GM21528 (cell line): ENCODE results near the gene KY.

ENCODE experiments used
- ATAC-seq: cut with Tn5 transposase; IDR thresholded peaks from one replicate; pipeline ENCODE4 v1.9.1; 2021; ENCODE audit warnings: mild to moderate bottlenecking, moderate library complexity; ENCODE audit not compliant: unreplicated experiment, low FRiP score

Gene KY

DNA sequence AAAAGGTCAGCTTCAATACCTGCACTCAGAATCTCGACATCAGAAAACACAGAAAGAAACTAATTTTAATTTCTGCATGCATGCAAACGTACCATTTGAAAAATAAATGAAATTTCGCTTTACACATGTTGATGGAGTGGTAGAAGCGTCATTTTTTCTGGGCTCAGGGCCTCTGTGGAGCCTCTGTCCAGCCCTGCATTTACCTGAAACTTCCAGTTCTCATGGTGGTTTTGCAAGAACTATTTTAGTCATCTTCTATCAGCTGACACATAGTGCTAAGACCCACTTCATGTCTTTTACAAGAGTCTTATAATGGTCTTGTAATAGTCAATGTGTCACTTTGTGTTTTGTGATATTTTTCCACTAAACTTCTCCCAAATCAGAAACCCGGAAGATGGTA lies 5.3 kb downstream of the KY start:
- ATAC-seq, result no peak

GRCh38 chr3:134644731-134645514 lies 5.9 kb downstream of the KY start:
- no peak for ATAC-seq

- no peak for ATAC-seq
Measured at GRCh38 chr3:134643150-134643675, 7.6 kb downstream of the KY start.

- no peak for ATAC-seq
Measured at GRCh38 chr3:134642445-134643149, 8.2 kb downstream of the KY start.

DNA sequence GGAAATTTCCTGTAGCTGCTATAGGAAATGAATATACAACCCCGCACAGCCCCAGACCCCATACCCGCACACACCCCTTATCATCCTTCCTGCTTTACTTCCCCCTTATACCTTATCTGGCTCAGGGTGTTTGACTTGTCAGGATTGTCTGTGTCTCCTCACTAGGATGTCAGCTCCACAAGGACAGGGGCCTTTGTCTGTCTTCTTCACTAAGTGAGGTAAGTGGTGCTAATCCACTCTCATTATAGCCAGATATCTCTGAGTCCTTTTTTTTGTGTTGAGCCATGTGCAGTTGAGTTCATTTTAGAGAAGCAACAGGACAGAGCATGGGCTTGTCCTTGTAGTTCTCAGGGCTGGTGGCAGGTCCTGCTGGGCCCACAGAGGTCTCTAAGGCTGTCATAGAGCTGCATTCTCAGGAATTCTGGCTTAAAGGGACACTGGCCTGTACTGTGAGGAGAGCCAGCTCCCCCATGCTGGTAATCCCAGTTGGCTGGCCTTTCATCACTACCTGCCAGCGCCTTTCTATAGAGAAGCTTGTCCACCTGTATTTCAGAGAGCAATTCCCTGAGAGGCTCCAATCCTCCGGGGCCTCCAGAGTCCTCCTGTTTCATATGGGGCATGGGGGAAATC lies 9.0 kb downstream of the KY start:
- ATAC-seq, result no peak

GRCh38 chr3:134640872-134641470 lies 9.9 kb downstream of the KY start:
- no peak for ATAC-seq

DNA sequence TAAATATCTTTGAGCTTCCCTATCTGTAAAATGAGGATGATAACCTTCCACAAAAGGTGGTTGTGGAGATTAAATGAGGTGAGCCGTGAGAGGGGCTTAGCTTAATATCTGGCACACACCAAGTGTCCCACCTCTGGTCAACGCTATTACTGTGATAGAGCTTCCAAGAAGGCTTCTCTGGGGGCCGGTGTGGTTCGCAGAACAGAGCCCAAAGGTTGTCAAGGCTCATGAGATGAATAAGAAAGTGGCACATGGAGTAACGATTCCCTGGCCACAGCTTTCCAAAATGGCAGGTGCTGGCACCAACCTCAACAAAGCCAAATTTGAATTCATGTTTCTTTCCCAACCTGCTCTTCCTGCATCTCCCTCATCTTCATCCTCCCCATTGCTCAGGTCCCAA lies 10.4 kb downstream of the KY start:
- ATAC-seq, result no peak

DNA sequence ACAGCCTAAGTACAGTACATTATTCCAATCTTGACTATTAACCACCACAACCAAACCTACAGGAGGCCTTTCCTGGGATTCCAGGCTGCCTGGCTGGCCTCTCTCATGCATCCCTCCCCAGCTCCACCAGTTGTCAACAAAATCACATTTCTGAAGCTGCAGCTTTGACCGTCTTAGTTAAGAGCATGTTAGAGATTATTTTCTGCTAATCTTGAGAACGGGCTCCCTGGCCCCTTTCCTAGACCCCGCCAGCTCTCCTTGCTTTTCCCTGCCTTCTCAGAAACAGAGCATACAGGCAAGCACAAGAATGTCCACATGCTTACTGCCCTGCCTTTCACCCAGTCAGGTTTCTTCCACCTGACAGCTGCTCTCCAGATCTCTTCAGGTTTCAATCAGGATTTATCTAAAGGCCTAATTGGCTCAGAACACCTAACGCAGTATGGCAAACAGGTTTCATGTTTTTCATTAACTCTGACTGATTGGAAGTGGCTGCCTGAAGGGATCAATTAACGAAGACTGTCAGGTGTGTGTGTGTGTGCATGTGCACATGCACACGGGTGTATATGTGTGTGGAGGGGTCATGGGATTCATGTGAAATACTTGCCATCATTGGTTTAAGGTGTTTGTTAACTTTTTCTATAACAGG lies 12.3 kb downstream of the KY start:
- no peak for ATAC-seq

GRCh38 chr3:134636406-134636805 lies 14.4 kb downstream of the KY start:
- ATAC-seq, result no peak

GRCh38 chr3:134630506-134630905 lies 20.3 kb downstream of the KY start:
- no peak for ATAC-seq

- ATAC-seq, result no peak
Measured at GRCh38 chr3:134628884-134629283, 21.9 kb downstream of the KY start.

- ATAC-seq, result no peak
Measured at GRCh38 chr3:134627831-134628230, 23.0 kb downstream of the KY start.

GRCh38 chr3:134625885-134626741 lies 24.7 kb downstream of the KY start:
- ATAC-seq, result no peak

- no peak for ATAC-seq
Measured at GRCh38 chr3:134625462-134625861, 25.4 kb downstream of the KY start.

DNA sequence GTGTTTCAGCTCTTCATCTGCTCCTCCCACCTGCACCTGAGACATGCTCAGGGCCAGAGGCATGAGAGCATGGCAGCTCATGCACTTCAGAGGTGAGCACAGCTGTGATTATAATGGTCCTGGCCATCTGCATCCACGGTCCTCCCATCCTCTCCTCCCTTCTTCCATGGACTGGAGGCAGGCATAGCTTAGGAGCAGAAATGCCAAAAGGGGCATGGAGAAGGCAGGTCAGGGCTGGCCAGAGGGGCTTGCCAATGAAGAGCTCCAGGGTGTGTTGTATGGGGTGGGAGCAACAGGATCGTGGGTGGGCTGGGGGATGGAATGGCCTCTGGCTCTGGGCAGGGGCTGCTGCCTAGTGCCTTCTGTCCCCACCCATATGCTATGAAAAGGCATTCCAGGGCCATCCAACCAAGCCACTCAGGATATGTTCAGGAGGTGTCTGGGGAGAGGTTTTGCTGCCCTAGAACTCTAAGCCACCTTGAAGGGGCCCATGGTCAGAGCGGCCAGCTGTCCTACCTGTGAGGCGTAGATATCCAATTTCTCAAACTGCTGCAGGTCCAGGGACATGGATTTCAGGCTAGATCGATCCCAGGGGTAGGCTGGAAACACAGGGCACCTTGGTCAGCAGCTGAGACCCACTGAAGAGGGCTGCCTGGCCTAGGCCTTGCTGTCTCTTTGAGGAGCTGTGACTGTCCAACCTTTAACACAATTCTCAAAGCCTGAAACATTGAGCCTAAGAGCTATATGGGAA lies 26.1 kb downstream of the KY start:
- ATAC-seq, result no peak

GRCh38 chr3:134623615-134624245 lies 27.1 kb downstream of the KY start:
- no peak for ATAC-seq

DNA sequence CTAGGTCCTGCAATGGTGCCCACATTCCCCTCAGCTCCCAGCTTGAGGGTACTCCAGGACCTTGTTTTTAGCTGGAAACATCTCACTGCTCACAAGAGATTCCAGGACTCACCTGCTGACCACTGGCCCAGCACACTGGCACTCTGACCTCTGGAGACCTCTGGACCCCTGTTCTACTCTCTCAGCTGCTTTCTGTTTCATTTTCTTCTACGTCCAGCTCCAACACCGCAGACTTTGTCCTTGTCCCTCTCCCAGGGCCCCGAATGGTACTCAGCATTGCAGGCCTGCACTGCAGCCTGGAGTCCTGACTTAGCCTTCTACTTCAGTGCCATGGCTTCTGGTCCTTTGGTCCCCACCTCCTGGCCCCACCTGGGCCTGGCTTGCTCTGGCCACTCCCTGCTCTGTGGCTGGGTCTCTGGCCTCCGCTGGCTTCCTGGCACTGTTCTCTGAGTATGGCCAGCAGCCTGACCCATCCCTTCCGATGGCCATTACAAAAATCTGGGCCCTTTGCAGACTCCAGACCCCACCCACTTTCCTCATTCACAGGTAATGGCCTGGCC lies 27.9 kb downstream of the KY start:
- no peak for ATAC-seq

GRCh38 chr3:134621854-134622253 lies 29.0 kb downstream of the KY start:
- ATAC-seq, result no peak
